Testis (tissue), 3 donors: ENCODE results near the gene TBL1XR1. TPM values are rescaled to one million over a fixed set of nuclear protein-coding genes. Genes with fewer than 3 reads are reported as not detected.

Experiments used
- DNase-seq: peaks from one replicate; pipeline ENCODE4 v3.0.0-alpha.2; 2019
- H3K27ac ChIP-seq, 2 donors: fragments of 200-600 bp; sonication (generic); one replicate each; pipeline ENCODE4 v1.5.1; 2019
- H3K27me3 ChIP-seq: fragments of 200-600 bp; sonication (generic); one replicate; pipeline ENCODE4 v1.5.1; 2019
- H3K36me3 ChIP-seq: fragments of 200-600 bp; sonication (generic); one replicate; pipeline ENCODE4 v1.5.1; 2017; ENCODE audit warnings: low read depth; ENCODE audit errors: missing control alignments
- H3K4me1 ChIP-seq: fragments of 200-600 bp; sonication (generic); one replicate; pipeline ENCODE4 v1.5.1; 2019
- H3K4me3 ChIP-seq, 2 donors: fragments of 200-600 bp; sonication (generic); one replicate each; pipeline ENCODE4 v1.5.1; 2017 to 2019
- H3K9me3 ChIP-seq: fragments of 200-600 bp; sonication (generic); one replicate; pipeline ENCODE4 v1.5.1; 2017
- CTCF ChIP-seq, 3 experiments: fragments of 450-650 bp in 2 of 3; fragments of 200-600 bp in 1 of 3; sonication (generic) in 1 of 3; IDR thresholded peaks; one replicate each; pipeline ENCODE4 v1.5.1; 2016 to 2019; ENCODE audit warnings: antibody characterized with exemption in 3 of 3, mild to moderate bottlenecking in 2 of 3, moderate library complexity in 1 of 3
- POLR2A ChIP-seq: fragments of 450-650 bp; IDR thresholded peaks from one replicate; pipeline ENCODE4 v1.6.1; 2017; ENCODE audit warnings: antibody characterized with exemption, mild to moderate bottlenecking, moderate library complexity
- WGBS, 2 donors: methylation state at CpG; one replicate each; pipeline ENCODE4 v1.1.5; 2018; 5-methylcytosine and 5-hydroxymethylcytosine counted together
- intact Hi-C: fragments of 100-400 bp; cut with DNase I; formaldehyde crosslinking; loops from one replicate; pipeline ENCODE4 v1.15.1; 2023; ENCODE audit warnings: low total_unique reads
- polyA plus RNA-seq: library from polyadenylated mRNA; stranded (reverse); fragments of 350-450 nt; fragmentation: Illumina TruSeq; extraction: RNeasy Lipid Tissue Mini Kit (QIAGEN cat#74804); gene quantifications from one replicate; pipeline ENCODE4 v1.2.3, GENCODE V29; 2014; ENCODE audit warnings: low read depth, low replicate concordance; ENCODE audit not compliant: insufficient read depth
- total RNA-seq, 2 donors: library from RNA; depleted of rRNA; stranded (reverse); fragments of >200 nt; gene quantifications; one replicate each; pipeline ENCODE4 v1.2.3, GENCODE V29; 2016

Gene TBL1XR1
- total and polyA plus RNA-seq, 3 donors from 2014 or later: 44.2 to 67.6 (median 59.8) TPM

- Histone ChIP-seq H3K27me3 (no peaks in the 10 kb centered on the region), H3K4me1 (no peaks in the 10 kb centered on the region), H3K9me3 (no peaks in the 10 kb centered on the region), H3K27ac (no peak overlapping the region), H3K36me3 (no peaks in the 10 kb centered on the region), H3K4me3 (no peak overlapping the region)
- TF ChIP-seq POLR2A: no peak
- TF ChIP-seq CTCF (IDR thresholded peaks at IDR 0.05): no peak
- DNase-seq: no peak
- intact Hi-C loops: no loop called here
- 77 to 95% methylated on average over 10 of the region's 10 CpGs for WGBS, 2 donors
These were observed 61.3 kb downstream of the TBL1XR1 start for GRCh38 chr3:177135841-177136492.

- intact Hi-C loops: no loop called here
- H3K27me3 ChIP-seq: no peaks in the 10 kb centered on the region
- no peak overlapping the region for H3K27ac ChIP-seq
- H3K4me1 ChIP-seq: no peaks in the 10 kb centered on the region
- no peak for TF ChIP-seq CTCF (IDR thresholded peaks at IDR 0.05)
- TF ChIP-seq POLR2A: no peak
- H3K4me3 ChIP-seq: no peak overlapping the region
- H3K9me3 ChIP-seq: no peaks in the 10 kb centered on the region
- DNase-seq: no peak
- H3K36me3 ChIP-seq: no peaks in the 10 kb centered on the region
- 88 to 94% methylated on average over 8 of the region's 8 CpGs for WGBS, 2 donors
These were observed 62.5 kb downstream of the TBL1XR1 start for GRCh38 chr3:177134816-177135210.

GRCh38 chr3:177133860-177134815, 63.1 kb downstream of the TBL1XR1 start:
- Histone ChIP-seq H3K27ac (no peak overlapping the region), H3K4me1 (no peaks in the 10 kb centered on the region), H3K9me3 (no peaks in the 10 kb centered on the region), H3K27me3 (no peaks in the 10 kb centered on the region), H3K36me3 (no peaks in the 10 kb centered on the region), H3K4me3 (no peak overlapping the region)
- TF ChIP-seq POLR2A (no peak), CTCF (IDR thresholded peaks at IDR 0.05) (no peak)
- WGBS, 2 donors: 66 to 68% methylated on average over 8 of the region's 8 CpGs
- no peak for DNase-seq
- intact Hi-C loops: no loop called here

- DNase-seq: no peak
- Histone ChIP-seq H3K4me3 (no peak overlapping the region), H3K4me1 (no peaks in the 10 kb centered on the region), H3K36me3 (no peaks in the 10 kb centered on the region), H3K27ac (no peak overlapping the region), H3K9me3 (no peaks in the 10 kb centered on the region), H3K27me3 (no peaks in the 10 kb centered on the region)
- TF ChIP-seq CTCF (IDR thresholded peaks at IDR 0.05): no peak
- TF ChIP-seq POLR2A: no peak
- intact Hi-C loops: no loop called here
- WGBS, 2 donors: 69 to 73% methylated on average over 6 of the region's 6 CpGs
These were observed 65.2 kb downstream of the TBL1XR1 start for GRCh38 chr3:177131927-177132636.
